GM12892 (cell line): ENCODE measurements around the gene CDC42SE2.
"Not testable (repeated sequence)": the region's sequence is repeated elsewhere in the genome, so short reads cannot be mapped to it uniquely, and the experiment has no call there.

Source experiments
- DNase-seq: peaks from one replicate; pipeline ENCODE4 v3.0.0; 2011; ENCODE audit not compliant: insufficient read length
- FAIRE-seq: peaks from 2 replicates; lab custom pipeline; 2011; peaks lifted over from hg19 to GRCh38; lab: Jason Lieb, UNC
- POLR2A ChIP-seq: IDR thresholded peaks from 2 replicates; pipeline ENCODE4 v1.6.1; 2011; ENCODE audit warnings: low read depth, low read length, control low read depth
- POLR2AphosphoS5 ChIP-seq: IDR thresholded peaks from 2 replicates; pipeline ENCODE4 v1.6.1; 2011; ENCODE audit warnings: low read depth, low read length, control low read depth
- TAF1 ChIP-seq: IDR thresholded peaks from 2 replicates; pipeline ENCODE4 v1.6.1; 2011; ENCODE audit warnings: low read depth, mild to moderate bottlenecking, control low read depth, low read length, borderline replicate concordance

The CDC42SE2 gene

DNA sequence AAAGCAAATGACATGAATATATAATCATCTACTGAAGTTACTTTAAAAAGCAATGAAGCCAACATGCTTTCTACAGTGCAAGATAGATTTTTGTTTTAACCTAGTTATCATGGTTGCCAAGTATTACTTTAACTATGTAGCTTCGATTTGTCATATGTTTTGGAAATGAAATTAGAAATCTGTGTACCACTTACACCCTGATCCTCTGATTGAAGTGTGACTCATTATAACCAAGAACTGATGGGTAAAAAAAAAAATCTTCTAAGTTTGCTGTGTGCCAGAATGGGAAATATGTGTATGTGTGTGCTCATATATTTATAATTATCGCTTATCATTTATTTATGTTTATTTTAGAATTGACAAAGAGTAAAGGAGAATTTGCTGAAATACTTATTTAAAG, 9.1 kb upstream of the CDC42SE2 start:
- DNase-seq = no peak
- FAIRE-seq = no peak
- TF ChIP-seq TAF1 (no peak), POLR2A (no peak), POLR2AphosphoS5 (no peak)

DNA sequence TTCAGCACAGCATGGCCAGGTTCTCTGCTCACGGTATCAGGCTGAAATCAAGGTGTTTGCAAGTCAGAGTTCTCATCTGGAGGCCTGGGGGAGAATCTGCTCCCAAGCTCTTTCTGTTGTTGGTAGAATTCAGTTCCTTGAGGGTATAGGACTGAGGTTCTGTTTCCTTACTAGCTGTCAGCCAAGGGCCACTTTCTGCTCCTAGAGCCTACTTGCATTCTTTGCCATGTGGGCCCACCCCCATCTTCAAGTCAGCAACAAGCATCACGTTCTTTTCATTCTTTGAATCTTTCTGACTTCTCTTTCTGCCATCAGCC, 7.4 kb upstream of the CDC42SE2 start:
- TF ChIP-seq POLR2A (no peak), TAF1 (no peak), POLR2AphosphoS5 (no peak)
- FAIRE-seq (no peak), DNase-seq (no peak)

DNA sequence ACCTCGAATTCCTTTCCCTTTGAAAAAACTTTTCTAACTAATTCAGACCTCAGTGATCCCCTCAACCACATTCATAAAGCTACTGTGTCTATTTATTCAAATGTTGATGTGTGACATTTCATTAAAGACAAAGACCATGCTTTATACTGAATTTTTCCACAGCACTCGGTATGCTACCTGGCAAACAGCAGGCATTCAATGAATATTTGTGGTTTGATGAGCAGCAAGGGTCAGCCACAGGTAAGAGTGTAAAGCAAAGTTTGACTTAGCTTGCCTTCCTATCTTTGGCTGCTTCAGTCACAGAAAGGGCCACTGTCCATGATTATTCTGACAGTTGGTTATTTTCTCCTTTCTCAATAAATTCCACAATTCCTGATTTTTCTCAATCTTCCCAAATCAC, 5.1 kb upstream of the CDC42SE2 start:
- FAIRE-seq (peak; percentile 71), DNase-seq (no peak)
- TF ChIP-seq POLR2AphosphoS5 (no peak), TAF1 (no peak), POLR2A (no peak)

DNA sequence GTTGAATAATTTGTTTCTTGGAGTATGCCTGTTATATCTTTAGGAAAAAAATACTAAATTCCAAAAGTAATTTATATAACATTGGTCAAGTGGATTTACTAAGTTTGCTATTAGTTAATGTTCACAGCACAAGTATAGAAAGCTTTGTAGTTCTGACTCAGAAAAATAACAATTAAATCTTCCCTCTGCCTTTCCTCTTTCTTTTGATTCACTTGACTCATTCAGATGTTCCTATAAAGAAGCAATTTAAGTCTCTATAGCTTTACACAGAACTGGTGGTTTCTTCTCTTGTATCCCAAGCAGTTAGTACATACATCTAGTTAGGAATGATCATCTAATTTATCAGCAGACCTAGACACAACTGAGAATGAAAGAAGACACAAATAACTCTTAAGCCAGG, 4.5 kb upstream of the CDC42SE2 start:
- TF ChIP-seq TAF1 (no peak), POLR2AphosphoS5 (no peak), POLR2A (no peak)
- no peak for DNase-seq

DNA sequence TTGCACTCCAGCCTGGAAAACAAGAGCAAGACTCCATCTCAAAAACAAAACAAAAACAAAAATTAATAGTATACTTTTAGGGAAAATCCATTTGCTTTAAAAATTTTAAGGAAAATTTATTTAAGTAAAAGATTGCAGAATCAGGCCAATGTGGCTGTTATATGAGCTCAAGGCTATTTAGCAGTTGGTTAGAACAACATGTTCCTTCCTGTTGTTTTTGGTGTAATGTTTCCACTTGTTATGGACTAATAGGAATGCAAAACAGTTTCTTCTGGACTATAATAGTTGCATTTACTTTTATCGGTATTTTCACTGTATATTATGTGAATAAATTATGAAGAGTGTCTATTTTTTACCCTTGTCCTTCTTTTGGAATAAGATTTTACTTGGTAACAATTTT, 3.0 kb upstream of the CDC42SE2 start:
- DNase-seq = no peak
- TF ChIP-seq POLR2AphosphoS5 = no peak
- TF ChIP-seq TAF1 = no peak
- no peak for TF ChIP-seq POLR2A
- no peak for FAIRE-seq

More for the DNA sequence above, 4.5 kb upstream of the CDC42SE2 start:
- FAIRE-seq = no peak

DNA sequence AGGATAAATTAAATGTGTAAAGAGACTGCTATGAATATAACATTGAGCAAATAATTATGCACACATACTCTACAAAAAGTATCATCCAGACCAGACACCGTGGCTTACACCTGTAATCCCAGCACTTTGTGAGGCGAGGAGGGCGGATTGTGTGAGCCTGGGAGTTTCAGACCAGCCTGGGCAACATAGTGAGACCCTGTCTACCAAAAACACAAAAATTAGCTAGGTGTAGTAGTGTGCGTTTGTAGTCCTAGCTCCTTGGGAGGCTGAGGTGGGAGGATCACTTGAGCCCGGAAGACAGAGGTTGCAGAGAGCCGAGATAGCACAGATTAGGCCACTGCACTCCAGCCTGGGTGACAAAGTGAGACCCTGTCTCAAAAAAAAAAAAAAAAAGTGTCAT, 2.4 kb upstream of the CDC42SE2 start:
- TF ChIP-seq POLR2AphosphoS5 (no peak), TAF1 (no peak), POLR2A (no peak)
- no peak for FAIRE-seq
- no peak for DNase-seq

DNA sequence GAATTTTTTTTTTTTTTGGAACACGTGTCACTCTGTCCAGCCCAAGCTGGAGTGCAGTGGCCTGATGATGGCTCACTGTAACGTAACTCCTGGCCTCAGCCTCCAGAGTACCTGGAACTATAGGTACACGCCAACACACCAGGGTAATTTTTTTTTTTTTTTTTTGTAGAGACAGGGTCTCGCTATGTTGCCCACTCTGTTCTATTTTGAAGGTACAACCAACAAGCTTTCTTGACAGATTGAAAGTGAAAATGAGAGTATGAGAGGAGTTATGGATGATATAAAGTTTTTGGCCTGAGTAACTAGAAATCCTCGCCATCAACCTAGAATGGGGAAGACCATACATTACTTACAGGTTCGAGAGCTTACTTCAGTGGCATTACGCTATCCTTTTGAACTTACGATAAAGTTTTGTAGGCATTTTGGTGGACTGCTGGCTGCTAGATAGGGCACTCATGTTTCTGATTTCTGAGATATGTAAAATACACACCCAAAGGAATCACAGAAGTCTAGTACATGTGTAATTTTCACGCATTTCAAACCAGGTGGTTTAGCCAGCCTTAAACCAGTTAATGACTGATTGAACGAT, 806 bp upstream of the CDC42SE2 start:
- DNase-seq = no peak
- no peak for TF ChIP-seq TAF1
- no peak; the same call in 1 of the 2 replicates for TF ChIP-seq POLR2AphosphoS5
- no peak for TF ChIP-seq POLR2A
- peak; percentile 65 for FAIRE-seq

DNA sequence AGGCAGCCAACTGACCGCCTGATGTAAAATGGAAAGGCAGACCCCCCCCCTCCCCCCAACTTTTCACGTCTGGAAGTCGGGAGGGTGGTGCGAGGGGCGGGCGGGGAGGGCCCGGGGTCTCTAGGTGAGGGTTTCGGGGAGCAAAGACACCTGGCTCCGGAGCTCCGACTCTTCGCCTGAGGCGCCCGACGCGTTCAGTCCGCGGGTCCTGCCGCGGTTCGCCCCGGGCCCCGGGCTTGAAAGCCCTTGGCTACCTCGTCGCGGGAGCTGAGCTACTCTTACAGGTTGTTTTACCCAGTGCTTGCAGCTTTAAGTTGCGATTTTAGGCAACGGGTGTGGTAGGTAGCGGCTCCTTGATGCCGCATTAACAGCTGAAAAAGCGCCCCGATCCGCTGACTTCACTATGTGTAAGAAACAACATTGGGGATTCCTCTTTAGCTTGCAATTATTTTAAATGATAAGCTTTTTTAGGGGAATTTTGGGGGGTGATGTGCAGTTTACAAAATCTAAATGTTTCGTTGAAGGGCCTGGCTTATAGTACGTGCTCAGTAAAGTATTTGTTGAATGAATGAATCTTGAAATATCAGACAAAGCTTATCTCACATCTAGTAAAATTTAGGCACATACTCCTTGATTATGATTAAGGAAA, 722 bp downstream of the CDC42SE2 start:
- TF ChIP-seq POLR2AphosphoS5 (no peak), POLR2A (no peak), TAF1 (no peak)
- DNase-seq (no peak), FAIRE-seq (no peak)

DNA sequence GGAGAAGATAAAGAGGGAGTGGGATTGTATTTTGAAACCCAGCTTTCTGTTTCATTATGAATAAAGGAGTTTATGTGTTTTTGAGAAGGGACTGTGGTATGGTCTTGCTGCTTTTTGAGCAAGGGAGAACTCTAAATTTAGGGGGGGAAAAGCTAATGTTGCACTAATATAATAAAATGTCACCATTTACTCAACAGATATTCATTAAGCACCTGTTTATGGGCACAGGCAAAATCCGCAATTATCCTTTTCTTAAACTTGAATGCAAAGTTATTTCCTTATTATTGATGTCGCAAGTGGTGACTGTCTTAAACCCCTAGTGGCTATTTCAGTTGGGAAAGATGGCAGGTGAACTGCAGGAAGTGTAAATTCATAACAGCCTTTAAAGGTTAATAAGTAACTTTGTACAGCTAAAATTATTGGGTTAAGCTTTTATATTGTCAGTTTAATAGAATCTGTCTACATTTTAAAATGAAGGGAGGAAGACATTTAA, 1.5 kb downstream of the CDC42SE2 start:
- TF ChIP-seq TAF1 (no peak), POLR2AphosphoS5 (no peak), POLR2A (no peak)
- no peak for DNase-seq
- no peak for FAIRE-seq

DNA sequence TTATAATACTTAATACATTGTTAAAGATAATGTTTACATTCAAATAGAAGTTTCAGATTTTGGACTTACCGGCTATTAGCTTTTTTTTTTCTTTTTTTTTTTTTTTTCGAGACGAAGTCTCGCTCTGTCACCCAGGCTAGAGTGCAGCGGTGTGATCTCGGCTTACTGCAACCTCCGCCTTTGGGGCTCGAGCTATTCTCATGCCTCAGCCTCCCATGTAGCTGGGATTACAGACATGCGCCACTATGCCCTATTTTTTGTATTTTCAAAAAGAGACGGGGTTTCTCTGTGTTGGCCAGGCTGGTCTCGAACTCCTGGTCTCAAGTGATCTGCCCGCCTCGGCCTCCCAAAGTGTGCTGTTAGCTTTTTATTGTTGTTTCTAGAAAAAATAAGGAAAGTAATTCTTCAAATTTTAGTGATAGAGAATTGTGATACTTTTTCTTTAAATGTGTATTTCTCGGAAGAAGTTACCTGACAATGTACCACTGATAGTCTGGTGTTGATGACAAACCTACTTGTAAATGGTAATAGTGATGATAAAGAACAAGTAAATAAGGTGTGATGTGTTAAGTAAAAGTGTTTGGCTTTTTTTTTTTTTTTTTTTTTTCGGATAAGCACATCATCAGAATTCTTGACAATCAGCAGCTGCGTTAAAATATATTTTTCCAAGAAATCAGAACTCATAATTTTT, 2.7 kb downstream of the CDC42SE2 start:
- FAIRE-seq (no peak), DNase-seq (no peak)
- no peak for TF ChIP-seq POLR2AphosphoS5
- TF ChIP-seq POLR2A = no peak
- no peak for TF ChIP-seq TAF1

DNA sequence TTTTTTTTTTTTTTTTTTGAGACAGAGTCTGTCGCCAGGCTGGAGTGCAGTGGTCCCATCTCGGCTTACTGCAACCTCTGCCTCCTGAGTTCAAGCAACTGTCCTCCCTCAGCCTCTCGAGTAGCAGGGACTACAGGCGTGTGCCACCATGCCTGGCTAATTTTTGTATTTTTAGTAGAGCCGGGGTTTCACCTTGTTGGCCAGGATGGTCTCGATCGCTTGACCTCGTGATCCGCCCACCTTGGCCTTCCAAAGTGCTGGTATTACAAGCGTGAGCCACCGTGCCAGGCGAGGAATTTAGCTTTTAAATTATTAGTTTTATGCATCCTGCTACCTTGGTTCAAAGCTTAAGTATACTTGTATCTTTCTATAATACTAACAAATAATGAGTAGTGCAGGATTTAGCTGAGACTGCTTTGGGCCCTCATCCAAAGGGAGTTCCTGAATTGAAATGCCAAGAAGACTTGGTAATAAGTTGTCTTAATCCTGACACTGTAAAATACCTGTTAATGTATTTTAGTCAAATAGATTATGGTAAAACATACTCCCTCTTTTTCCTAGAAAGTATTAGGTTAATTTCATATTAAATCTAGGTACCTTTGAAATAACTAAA, 5.0 kb downstream of the CDC42SE2 start:
- no peak for TF ChIP-seq TAF1
- no peak for TF ChIP-seq POLR2AphosphoS5
- TF ChIP-seq POLR2A = no peak
- FAIRE-seq (no peak), DNase-seq (no peak)

DNA sequence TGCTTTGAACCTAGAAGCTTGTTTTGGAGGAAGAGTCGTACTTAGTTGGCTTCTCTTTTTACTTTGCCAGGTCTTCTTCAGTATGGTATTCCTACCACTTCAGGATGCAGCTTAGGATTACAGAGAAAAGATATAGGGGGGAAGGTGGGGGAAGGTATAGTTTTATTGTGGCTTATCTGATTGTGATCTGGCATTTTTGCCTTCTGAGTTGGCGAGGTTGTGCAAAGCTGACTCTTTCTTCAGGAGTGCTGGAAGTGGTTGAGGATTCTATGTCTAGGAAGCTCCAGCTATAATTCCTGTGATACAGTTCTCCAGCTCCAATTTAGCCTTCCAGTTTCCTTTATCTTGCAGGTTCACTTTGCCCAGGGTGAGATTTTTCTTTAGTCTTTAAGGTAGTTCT, 7.0 kb downstream of the CDC42SE2 start:
- no peak for TF ChIP-seq POLR2A
- no peak for TF ChIP-seq TAF1
- no peak for TF ChIP-seq POLR2AphosphoS5
- DNase-seq (no peak), FAIRE-seq (no peak)

DNA sequence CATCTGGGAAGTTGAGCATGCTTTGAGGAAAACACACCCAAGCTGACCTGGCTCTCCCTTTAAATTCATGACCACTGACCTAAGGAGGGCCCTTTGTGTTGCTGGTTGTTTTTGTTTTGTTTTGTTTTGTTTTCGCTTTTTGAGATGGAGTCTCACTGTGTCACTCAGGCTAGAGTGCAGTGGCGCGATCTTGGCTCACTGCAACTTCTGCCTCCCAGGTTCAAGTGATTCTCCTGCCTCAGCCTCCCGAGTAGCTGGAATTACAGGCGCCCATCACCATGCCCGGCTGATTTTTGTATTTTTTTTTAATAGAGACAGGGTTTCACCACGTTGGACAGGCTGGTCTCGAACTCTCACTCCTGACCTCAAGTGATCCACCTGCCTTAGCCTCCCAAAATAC, 8.0 kb downstream of the CDC42SE2 start:
- FAIRE-seq = not testable (repeated sequence)

More for the DNA sequence above, 8.0 kb downstream of the CDC42SE2 start:
- DNase-seq = not testable (repeated sequence)
